Thyroid gland (tissue), 4 donors: ENCODE measurements around the gene CLEC2A. TPM values are rescaled to one million over a fixed set of nuclear protein-coding genes. Genes with fewer than 3 reads are reported as not detected.

Experiments
- DNase-seq, 2 donors: peaks; one replicate each; pipeline ENCODE4 v3.0.0-alpha.2; 2019
- H3K27ac ChIP-seq, 3 donors: fragments of 200-600 bp; sonication (generic); 1 replicate in 2 of 3; 2 replicates in 1 of 3; pipeline ENCODE4 v1.5.1; 2016 to 2019; ENCODE audit warnings: mild to moderate bottlenecking in 1 of 3, moderate library complexity in 1 of 3
- H3K27me3 ChIP-seq: fragments of 200-600 bp; sonication (generic); one replicate; pipeline ENCODE4 v1.5.1; 2019
- H3K36me3 ChIP-seq, 2 donors: fragments of 200-600 bp; sonication (generic); one replicate each; pipeline ENCODE4 v1.5.1; 2016 to 2019
- H3K4me1 ChIP-seq, 2 donors: fragments of 200-600 bp; sonication (generic); one replicate each; pipeline ENCODE4 v1.5.1; 2017 to 2019
- H3K4me3 ChIP-seq, 3 donors: fragments of 200-600 bp; sonication (generic); replicated peaks in 1 of 3; 1 replicate in 2 of 3; 2 replicates in 1 of 3; pipeline ENCODE4 v1.5.1; 2016; ENCODE audit warnings: mild to moderate bottlenecking in 1 of 3
- H3K9me3 ChIP-seq: fragments of 200-600 bp; sonication (generic); one replicate; pipeline ENCODE4 v1.5.1; 2017
- CTCF ChIP-seq, 6 experiments: fragments of 200-600 bp in 3 of 6; fragments of 450-650 bp in 3 of 6; sonication (generic) in 3 of 6; IDR thresholded peaks; one replicate each; pipeline ENCODE4 v1.5.1; 2016 to 2019; ENCODE audit warnings: antibody characterized with exemption in 6 of 6, mild to moderate bottlenecking in 2 of 6, inconsistent platforms in 1 of 6, moderate library complexity in 1 of 6
- POLR2A ChIP-seq, 2 donors: fragments of 450-650 bp; IDR thresholded peaks; one replicate each; pipeline ENCODE4 v1.6.1; 2017; ENCODE audit warnings: antibody characterized with exemption in 2 of 2, mild to moderate bottlenecking in 2 of 2, moderate library complexity in 1 of 2
- WGBS, 2 donors: methylation state at CpG; one replicate each; pipeline ENCODE4 v1.1.5; 2017; 5-methylcytosine and 5-hydroxymethylcytosine counted together
- intact Hi-C: fragments of 100-400 bp; cut with DNase I; formaldehyde crosslinking; loops from one replicate; pipeline ENCODE4 v1.15.1; 2023
- total RNA-seq, 4 donors: library from RNA; depleted of rRNA; stranded (reverse); fragments of >200 nt; gene quantifications; one replicate each; pipeline ENCODE4 v1.2.3, GENCODE V29; 2016

Gene CLEC2A
- total RNA-seq, 4 donors from 2014 or later: not detected

- WGBS, 2 donors: 86 to 92% methylated on average over 2 of the region's 2 CpGs
Measured at GRCh38 chr12:9906873-9907272, 25.3 kb downstream of the CLEC2A start.

GRCh38 chr12:9902539-9903228, 29.5 kb downstream of the CLEC2A start:
- intact Hi-C loops: no loop called here
- no peaks in the 10 kb centered on the region for H3K36me3 ChIP-seq
- H3K27me3 ChIP-seq: no peaks in the 10 kb centered on the region
- TF ChIP-seq POLR2A (IDR thresholded peaks at IDR 0.05): no peak
- no peak for TF ChIP-seq CTCF (IDR thresholded peaks at IDR 0.05)
- H3K4me1 ChIP-seq: no peaks in the 10 kb centered on the region
- no peak overlapping the region for H3K4me3 ChIP-seq
- 87 to 92% methylated on average over 7 of the region's 7 CpGs for WGBS, 2 donors
- no peak for DNase-seq
- H3K9me3 ChIP-seq: no peaks in the 10 kb centered on the region
- H3K27ac ChIP-seq: no peak overlapping the region

More at GRCh38 chr12:9906873-9907272, 25.3 kb downstream of the CLEC2A start:
- TF ChIP-seq CTCF (IDR thresholded peaks at IDR 0.05) (no peak), POLR2A (IDR thresholded peaks at IDR 0.05) (no peak)
- Histone ChIP-seq H3K4me1 (no peaks in the 10 kb centered on the region), H3K27me3 (no peaks in the 10 kb centered on the region), H3K27ac (no peak overlapping the region), H3K36me3 (no peaks in the 10 kb centered on the region), H3K9me3 (no peaks in the 10 kb centered on the region), H3K4me3 (no peak overlapping the region)
- no peak for DNase-seq
- intact Hi-C loops: no loop called here

- no peak overlapping the region for H3K27ac ChIP-seq
Measured at GRCh38 chr12:9900930-9901329, 31.2 kb downstream of the CLEC2A start.

GRCh38 chr12:9899209-9899608, 33.0 kb downstream of the CLEC2A start:
- Histone ChIP-seq H3K4me3 (no peak overlapping the region), H3K27me3 (no peaks in the 10 kb centered on the region), H3K9me3 (no peaks in the 10 kb centered on the region), H3K36me3 (no peaks in the 10 kb centered on the region), H3K27ac (no peak overlapping the region), H3K4me1 (no peaks in the 10 kb centered on the region)
- WGBS, 2 donors: 87 to 98% methylated on average over 2 of the region's 2 CpGs
- intact Hi-C loops: no loop called here
- DNase-seq: no peak
- no peak for TF ChIP-seq CTCF (IDR thresholded peaks at IDR 0.05)
- TF ChIP-seq POLR2A (IDR thresholded peaks at IDR 0.05): no peak

More at GRCh38 chr12:9900930-9901329, 31.2 kb downstream of the CLEC2A start:
- no peaks in the 10 kb centered on the region for H3K4me1 ChIP-seq
- H3K9me3 ChIP-seq: no peaks in the 10 kb centered on the region
- TF ChIP-seq POLR2A (IDR thresholded peaks at IDR 0.05): no peak
- H3K36me3 ChIP-seq: no peaks in the 10 kb centered on the region
- no peaks in the 10 kb centered on the region for H3K27me3 ChIP-seq
- no peak overlapping the region for H3K4me3 ChIP-seq
- intact Hi-C loops: no loop called here
- no peak for DNase-seq
- 56 to 67% methylated on average over 2 of the region's 2 CpGs for WGBS, 2 donors

GRCh38 chr12:9897535-9897934, 34.6 kb downstream of the CLEC2A start:
- Histone ChIP-seq H3K27ac (no peak overlapping the region), H3K36me3 (no peaks in the 10 kb centered on the region), H3K4me3 (no peak overlapping the region), H3K4me1 (no peaks in the 10 kb centered on the region), H3K27me3 (no peaks in the 10 kb centered on the region), H3K9me3 (no peaks in the 10 kb centered on the region)
- intact Hi-C loops: no loop called here
- TF ChIP-seq POLR2A (IDR thresholded peaks at IDR 0.05) (no peak), CTCF (IDR thresholded peaks at IDR 0.05) (no peak)
- no peak for DNase-seq
- 76 to 85% methylated on average over 6 of the region's 6 CpGs for WGBS, 2 donors
